Spinal cord (tissue), 10 donors: Measurements from ENCODE around the gene TMEM81. TPM values are rescaled to one million over a fixed set of nuclear protein-coding genes. Genes with fewer than 3 reads are reported as not detected.

ENCODE experiments used
- DNase-seq, 6 donors: peaks; one replicate each; pipeline versions ENCODE4 v3.0.0 to v3.0.0-alpha.2; 2013 to 2015; ENCODE audit warnings: low spot score in 6 of 6, low read depth in 4 of 6
- H3K27ac ChIP-seq: one replicate; pipeline ENCODE4 v1.5.1; 2013; ENCODE audit warnings: low read depth, low read length, control low read depth
- H3K27me3 ChIP-seq: one replicate; pipeline ENCODE4 v1.6.1; 2013; ENCODE audit warnings: low read length; ENCODE audit not compliant: control insufficient read depth, insufficient read depth
- H3K36me3 ChIP-seq: one replicate; pipeline ENCODE4 v1.6.1; 2013; ENCODE audit warnings: low read length; ENCODE audit not compliant: control insufficient read depth, insufficient read depth
- H3K4me1 ChIP-seq: one replicate; pipeline ENCODE4 v1.6.1; 2013; ENCODE audit warnings: low read length; ENCODE audit not compliant: control insufficient read depth, insufficient read depth
- H3K4me3 ChIP-seq: one replicate; pipeline ENCODE4 v1.5.1; 2013; ENCODE audit warnings: low read depth, low read length, control low read depth
- H3K9me3 ChIP-seq: one replicate; pipeline ENCODE4 v1.6.1; 2013; ENCODE audit warnings: low read length; ENCODE audit not compliant: control insufficient read depth, insufficient read depth
- WGBS: methylation state at CpG from one replicate; pipeline ENCODE4 v1.1.5; 2013; ENCODE audit warnings: missing lambda C conversion rate; ENCODE audit not compliant: insufficient coverage; 5-methylcytosine and 5-hydroxymethylcytosine counted together
- polyA plus RNA-seq, 2 donors: library from polyadenylated mRNA; unstranded; fragments of 120-200 nt; gene quantifications; one replicate each; pipeline ENCODE4 v1.2.1, GENCODE V29; 2013; ENCODE audit not compliant: insufficient read length in 2 of 2
- total RNA-seq, 2 donors: library from RNA; depleted of rRNA in 1 of 2; stranded (reverse); fragments of 120-200 nt in 1 of 2; fragments of >200 nt in 1 of 2; gene quantifications; one replicate each; pipeline versions ENCODE4 v1.2.3 to v1.2.4, GENCODE V29; 2013 to 2014
- donor health status: healthy.

TMEM81 gene
- total and polyA plus RNA-seq, 4 donors = 1.9 to 6.3 (median 3.4) TPM

- DNase-seq = no peak
- Histone ChIP-seq H3K27me3 (peaks cover 10% of the 10 kb centered on the region), H3K9me3 (no peaks in the 10 kb centered on the region), H3K36me3 (no peaks in the 10 kb centered on the region), H3K4me3 (peak overlapping the region; percentile 36), H3K27ac (no peak overlapping the region), H3K4me1 (peaks cover 62% of the 10 kb centered on the region)
- 20% methylated on average over 1 of the region's 4 CpGs for WGBS
These were observed 40.4 kb downstream of the TMEM81 start for GRCh38 chr1:205043866-205044265.

- Histone ChIP-seq H3K4me1 (peaks cover 55% of the 10 kb centered on the region), H3K4me3 (peak within 1 kb of the TSS; percentile 36), H3K9me3 (no peaks in the 10 kb centered on the region), H3K27ac (peak within 1 kb of the TSS; percentile 10), H3K27me3 (peaks cover 10% of the 10 kb centered on the region), H3K36me3 (no peaks in the 10 kb centered on the region)
- WGBS = 5% methylated on average over 42 of the region's 53 CpGs
- DNase-seq = peak in 5 of 6 donors; percentile 28 to 94 (median 61)
These were observed 41.1 kb downstream of the TMEM81 start, which contains the start of gene CNTN2 for GRCh38 chr1:205042911-205043806. TSS of gene CNTN2 (plus strand) at chr1:205043212. CDS start at chr1:205053186, 9,974 bp downstream.

DNA sequence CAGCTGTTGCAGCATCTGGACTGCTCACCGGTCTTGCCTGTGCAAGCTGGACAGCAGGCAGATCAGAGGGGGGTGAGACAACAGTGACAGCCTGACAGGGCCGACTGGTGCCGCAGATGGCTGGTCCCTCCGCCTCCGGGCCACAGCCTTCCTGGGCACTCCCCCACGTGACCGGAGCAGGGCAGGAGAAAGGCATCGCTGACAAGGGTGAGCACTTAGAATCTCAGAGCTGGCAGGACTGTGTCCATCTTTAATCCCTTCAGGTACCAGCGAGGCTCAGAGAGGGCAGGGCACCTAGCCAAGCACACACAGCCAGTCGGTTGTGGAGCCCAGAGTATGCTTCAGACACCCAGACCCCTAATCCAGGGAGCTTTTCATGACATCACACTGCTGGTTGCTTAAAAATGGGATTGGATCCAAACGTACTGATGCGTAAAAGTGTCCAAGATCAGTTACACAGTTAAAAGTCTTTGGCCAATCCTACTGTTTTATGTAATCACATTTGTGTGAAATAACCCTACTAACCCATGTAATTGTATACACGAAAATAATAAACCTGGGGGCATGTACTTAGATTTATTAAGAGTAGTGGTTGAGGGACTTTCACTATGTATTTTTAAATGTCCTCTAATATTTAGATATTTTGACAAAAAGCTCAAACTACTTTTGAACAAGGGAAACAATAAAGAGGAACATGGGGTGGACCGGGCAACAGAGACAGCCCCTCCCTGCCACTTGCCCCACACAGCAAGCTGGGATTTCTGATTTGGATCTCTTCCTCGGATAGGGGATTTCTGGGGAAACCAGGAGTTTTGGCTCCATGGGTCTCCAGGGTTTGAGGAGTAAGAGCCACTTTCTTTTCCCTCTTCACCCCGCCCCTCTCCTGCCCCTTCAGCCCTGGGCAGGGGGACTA, 42.0 kb downstream of the TMEM81 start:
- H3K4me3 ChIP-seq = no peak overlapping the region
- WGBS = 68% methylated on average over 9 of the region's 16 CpGs
- no peaks in the 10 kb centered on the region for H3K9me3 ChIP-seq
- H3K36me3 ChIP-seq = no peaks in the 10 kb centered on the region
- H3K27me3 ChIP-seq = peaks cover 10% of the 10 kb centered on the region
- no peak for DNase-seq
- H3K4me1 ChIP-seq = peaks cover 46% of the 10 kb centered on the region
- H3K27ac ChIP-seq = no peak overlapping the region

- WGBS = 51% methylated on average over 4 of the region's 4 CpGs
- H3K27ac ChIP-seq = no peak overlapping the region
- H3K9me3 ChIP-seq = no peaks in the 10 kb centered on the region
- H3K27me3 ChIP-seq = peaks cover 10% of the 10 kb centered on the region
- H3K4me3 ChIP-seq = no peak overlapping the region
- peaks cover 35% of the 10 kb centered on the region for H3K4me1 ChIP-seq
- no peaks in the 10 kb centered on the region for H3K36me3 ChIP-seq
- peak in 1 of 6 donors; percentile 68 for DNase-seq
These were observed 43.1 kb downstream of the TMEM81 start for GRCh38 chr1:205041001-205041715.

DNA sequence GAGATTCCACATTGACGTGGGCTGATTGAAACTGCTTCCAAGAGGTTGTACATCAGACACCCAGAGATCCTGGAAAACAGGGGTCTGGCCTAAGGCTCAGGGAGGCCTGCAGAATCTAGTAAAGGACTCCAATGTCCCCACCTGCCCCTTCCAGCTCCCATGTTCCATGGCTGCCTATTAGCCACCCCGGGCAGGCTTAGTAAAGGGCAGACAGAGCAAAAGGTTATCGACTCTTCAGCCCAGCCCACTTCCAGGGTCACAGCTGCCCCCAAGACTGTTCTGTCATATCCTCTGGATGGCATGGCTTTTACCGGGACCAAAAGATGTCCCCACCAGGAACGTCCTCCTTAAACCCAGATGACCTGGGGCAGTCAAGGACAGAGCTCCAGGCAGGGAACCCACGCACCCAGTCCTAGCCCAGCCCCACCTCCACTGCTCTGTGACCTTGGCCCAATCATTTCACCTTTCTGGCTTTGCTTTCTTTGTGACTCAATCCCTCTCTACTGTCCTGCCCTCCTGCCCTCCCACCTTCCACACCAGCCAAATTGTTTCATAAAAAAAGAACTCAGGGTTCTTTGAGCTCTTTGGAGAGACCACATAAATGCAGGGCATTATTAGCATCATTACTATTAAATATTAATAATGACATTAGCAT, 46.0 kb downstream of the TMEM81 start:
- no peak overlapping the region for H3K4me3 ChIP-seq
- no peak overlapping the region for H3K27ac ChIP-seq
- H3K9me3 ChIP-seq = no peaks in the 10 kb centered on the region
- peaks cover 12% of the 10 kb centered on the region for H3K4me1 ChIP-seq
- no peak for DNase-seq
- 87% methylated on average over 6 of the region's 6 CpGs for WGBS
- H3K36me3 ChIP-seq = no peaks in the 10 kb centered on the region
- H3K27me3 ChIP-seq = peaks cover 2% of the 10 kb centered on the region

GRCh38 chr1:205037539-205037938, 46.7 kb downstream of the TMEM81 start:
- Histone ChIP-seq H3K9me3 (no peaks in the 10 kb centered on the region), H3K4me1 (peaks cover 14% of the 10 kb centered on the region), H3K4me3 (no peak overlapping the region), H3K36me3 (no peaks in the 10 kb centered on the region), H3K27ac (no peak overlapping the region), H3K27me3 (peaks cover 2% of the 10 kb centered on the region)
- WGBS = 95% methylated on average over 8 of the region's 9 CpGs
- no peak for DNase-seq

Other genes starting within 250 kb of the TMEM81 start
- gene NFASC, start 213.6 kb downstream of the TMEM81 start, total RNA-seq = 10 to 100 TPM; 51.4 to 88.2 TPM
- 100 to 1,000 TPM; 137 to 173 TPM for gene NFASC, start 213.6 kb downstream of the TMEM81 start, polyA plus RNA-seq
- gene CNTN2, start 41.2 kb downstream of the TMEM81 start, total RNA-seq = 10 to 100 TPM; 16.1 to 48.3 TPM
- 10 to 100 TPM; 37.7 to 44.8 TPM for gene CNTN2, start 41.2 kb downstream of the TMEM81 start, polyA plus RNA-seq
- 10 to 100 TPM; 15.5 to 19.2 TPM for gene RBBP5, start 37.5 kb upstream of the TMEM81 start, total RNA-seq
- 10 to 100 TPM; 12.6 to 14.0 TPM for gene RBBP5, start 37.5 kb upstream of the TMEM81 start, polyA plus RNA-seq
- 10 to 100 TPM; 16.8 to 25.1 TPM for gene DSTYK, start 127.2 kb upstream of the TMEM81 start, total RNA-seq
- 10 to 100 TPM; 19.2 to 20.9 TPM for gene DSTYK, start 127.2 kb upstream of the TMEM81 start, polyA plus RNA-seq
- 10 to 100 TPM; 20.2 to 38.2 TPM for gene TMCC2, start 143.5 kb upstream of the TMEM81 start, total RNA-seq
- 10 to 100 TPM; 65.6 to 77.4 TPM for gene TMCC2, start 143.5 kb upstream of the TMEM81 start, polyA plus RNA-seq
- 1 to 10 TPM; 1.4 to 2.8 TPM for gene NUAK2, start 237.3 kb upstream of the TMEM81 start, total RNA-seq
- 1 to 10 TPM; 1.3 to 1.7 TPM for gene NUAK2, start 237.3 kb upstream of the TMEM81 start, polyA plus RNA-seq